A549 (cell line): ENCODE measurements around the gene EIF3L. TPM values are rescaled to one million over a fixed set of nuclear protein-coding genes. Genes with fewer than 3 reads are reported as not detected.

ENCODE experiments used
- ATAC-seq, 2 experiments: fragments of 200-7000 bp in 1 of 2; fragments of >200 bp in 1 of 2; cut with Nextera tagmentation in 1 of 2; cut with Tn5 transposase in 1 of 2; 3 replicates each; pipeline versions ENCODE4 v1.8.0 to v1.9.1; 2018 to 2020; ENCODE audit warnings: mild to moderate bottlenecking in 1 of 2, moderate library complexity in 1 of 2
- CTCF ChIA-PET: fragments of 300-600 bp; sonication (Branson Sonifier 250); formaldehyde crosslinking; extraction: SDS; loops from one replicate; lab custom pipeline; 2021; ENCODE audit warnings: antibody characterized with exemption, inconsistent platforms; lab: Yijun Ruan, JAX
- POLR2A ChIA-PET: fragments of 350-600 bp; formaldehyde crosslinking; extraction: SDS; loops from one replicate; lab custom pipeline; 2021; ENCODE audit warnings: antibody characterized with exemption, inconsistent platforms; lab: Yijun Ruan, JAX
- DNase-seq, 2 experiments: peaks; one replicate each; pipeline versions ENCODE4 v3.0.0 to v3.0.0-alpha.2; 2011 to 2016; ENCODE audit warnings: low read depth in 1 of 2, low spot score in 1 of 2
- FAIRE-seq: peaks from 2 replicates; lab custom pipeline; 2011; peaks lifted over from hg19 to GRCh38; lab: Jason Lieb, UNC
- H3K27ac ChIP-seq, 2 experiments: fragments of >200 bp; sonication (Bioruptor Twin); formaldehyde crosslinking; 3 replicates each; pipeline ENCODE4 v1.5.1; 2016 to 2017
- H3K4me1 ChIP-seq: fragments of >200 bp; sonication (Bioruptor Twin); formaldehyde crosslinking; 3 replicates; pipeline ENCODE4 v1.6.1; 2016
- H3K4me2 ChIP-seq: fragments of >200 bp; sonication (Bioruptor Twin); formaldehyde crosslinking; 3 replicates; pipeline ENCODE4 v1.6.1; 2016
- H3K4me3 ChIP-seq: fragments of >200 bp; sonication (Bioruptor Twin); formaldehyde crosslinking; 3 replicates; pipeline ENCODE4 v1.5.1; 2016
- H3K9me3 ChIP-seq: fragments of >200 bp; sonication (Bioruptor Twin); formaldehyde crosslinking; 3 replicates; pipeline ENCODE4 v1.6.1; 2016
- CBX8 ChIP-seq: fragments of 200-600 bp; sonication (generic); IDR thresholded peaks from 2 replicates; pipeline ENCODE4 v1.6.1; 2016
- CHD4 ChIP-seq: fragments of 200-600 bp; sonication (generic); IDR thresholded peaks from 2 replicates; pipeline ENCODE4 v1.6.1; 2016; ENCODE audit warnings: antibody characterized with exemption, mild to moderate bottlenecking, borderline replicate concordance
- EP300 ChIP-seq, 2 experiments: fragments of >200 bp; sonication (Bioruptor Twin); formaldehyde crosslinking; IDR thresholded peaks; 2 replicates in 1 of 2; 3 replicates in 1 of 2; pipeline ENCODE4 v1.6.1; 2016 to 2017
- GATA3 ChIP-seq: IDR thresholded peaks from 2 replicates; pipeline ENCODE4 v1.6.1; 2012; ENCODE audit warnings: borderline replicate concordance
- HDAC2 ChIP-seq: fragments of 200-600 bp; sonication (generic); IDR thresholded peaks from 2 replicates; pipeline ENCODE4 v1.6.1; 2016
- HMGXB4 ChIP-seq: fragments of 250-450 bp; sonication (Bioruptor Pico); IDR thresholded peaks from 2 replicates; pipeline ENCODE4 v1.5.0; 2021; ENCODE audit warnings: mild to moderate bottlenecking, moderate library complexity, borderline replicate concordance
- HOXB13 ChIP-seq: fragments of 250-450 bp; sonication (Bioruptor Pico); IDR thresholded peaks from 2 replicates; pipeline ENCODE4 v1.5.0; 2020; ENCODE audit warnings: low read depth, mild to moderate bottlenecking, moderate library complexity
- JUN ChIP-seq, 2 experiments: fragments of >200 bp; sonication (Bioruptor Twin); formaldehyde crosslinking; IDR thresholded peaks; 2 replicates in 1 of 2; 3 replicates in 1 of 2; pipeline ENCODE4 v1.6.1; 2016 to 2017
- JUNB ChIP-seq: fragments of >200 bp; sonication (Bioruptor Twin); formaldehyde crosslinking; IDR thresholded peaks from 2 replicates; pipeline ENCODE4 v1.6.1; 2016
- NFE2L2 ChIP-seq: fragments of 150-350 bp; conservative IDR thresholded peaks from 2 replicates; pipeline ENCODE4 v1.6.1; 2014; ENCODE audit warnings: low read length
- NPAS2 ChIP-seq: fragments of 250-450 bp; sonication (Bioruptor Pico); IDR thresholded peaks from 2 replicates; pipeline ENCODE4 v1.8.0; 2022; ENCODE audit warnings: mild to moderate bottlenecking, moderate library complexity, borderline replicate concordance
- POLR2A ChIP-seq: IDR thresholded peaks from 2 replicates; pipeline ENCODE4 v1.6.1; 2012; ENCODE audit warnings: mild to moderate bottlenecking, low read length
- RAD21 ChIP-seq, 2 experiments: fragments of >200 bp in 1 of 2; sonication (Bioruptor Twin) in 1 of 2; formaldehyde crosslinking in 1 of 2; IDR thresholded peaks in 1 of 2; conservative IDR thresholded peaks in 1 of 2; 2 replicates in 1 of 2; 3 replicates in 1 of 2; pipeline ENCODE4 v1.6.1; 2012 to 2018; ENCODE audit warnings: inconsistent platforms in 1 of 2
- REST ChIP-seq: fragments of 200-600 bp; sonication (generic); IDR thresholded peaks from 2 replicates; pipeline ENCODE4 v1.6.1; 2016; ENCODE audit warnings: antibody characterized with exemption, mild to moderate bottlenecking, moderate library complexity
- RNF2 ChIP-seq: fragments of 200-600 bp; sonication (generic); IDR thresholded peaks from 2 replicates; pipeline ENCODE4 v1.6.1; 2016; ENCODE audit warnings: low read depth, mild to moderate bottlenecking, antibody characterized with exemption, moderate library complexity, borderline replicate concordance
- ZNF302 ChIP-seq: fragments of 250-450 bp; sonication (Bioruptor Pico); IDR thresholded peaks from 2 replicates; pipeline ENCODE4 v1.9.0; 2021; ENCODE audit warnings: inconsistent platforms, mild to moderate bottlenecking, moderate library complexity
- WGBS: methylation state at CpG from one replicate; pipeline ENCODE4 v1.1.6; 2017; ENCODE audit errors: missing lambda C conversion rate; 5-methylcytosine and 5-hydroxymethylcytosine counted together
- polyA plus RNA-seq, 4 experiments: library from polyadenylated mRNA; depleted of rRNA in 3 of 4; stranded (reverse); fragments of >200 nt; fragmentation: RNase III in 1 of 4; extraction: RNeasy Plus Mini Kit Qiagen cat#74134 plus additional on column Dnase treatment in 1 of 4; gene quantifications; 2 replicates in 3 of 4; 3 replicates in 1 of 4; pipeline ENCODE4 v1.2.3, GENCODE V29; 2011 to 2017
- TF ChIP-seq, protein P1 (sequence below): fragments of >200 bp; sonication (Bioruptor Twin); formaldehyde crosslinking; IDR thresholded peaks from 3 replicates; pipeline ENCODE4 v1.5.1; 2016

EIF3L gene
- polyA plus RNA-seq, 2 of the 4 experiments (the other 2 are of a cell fraction), result 218 to 423 TPM

DNA sequence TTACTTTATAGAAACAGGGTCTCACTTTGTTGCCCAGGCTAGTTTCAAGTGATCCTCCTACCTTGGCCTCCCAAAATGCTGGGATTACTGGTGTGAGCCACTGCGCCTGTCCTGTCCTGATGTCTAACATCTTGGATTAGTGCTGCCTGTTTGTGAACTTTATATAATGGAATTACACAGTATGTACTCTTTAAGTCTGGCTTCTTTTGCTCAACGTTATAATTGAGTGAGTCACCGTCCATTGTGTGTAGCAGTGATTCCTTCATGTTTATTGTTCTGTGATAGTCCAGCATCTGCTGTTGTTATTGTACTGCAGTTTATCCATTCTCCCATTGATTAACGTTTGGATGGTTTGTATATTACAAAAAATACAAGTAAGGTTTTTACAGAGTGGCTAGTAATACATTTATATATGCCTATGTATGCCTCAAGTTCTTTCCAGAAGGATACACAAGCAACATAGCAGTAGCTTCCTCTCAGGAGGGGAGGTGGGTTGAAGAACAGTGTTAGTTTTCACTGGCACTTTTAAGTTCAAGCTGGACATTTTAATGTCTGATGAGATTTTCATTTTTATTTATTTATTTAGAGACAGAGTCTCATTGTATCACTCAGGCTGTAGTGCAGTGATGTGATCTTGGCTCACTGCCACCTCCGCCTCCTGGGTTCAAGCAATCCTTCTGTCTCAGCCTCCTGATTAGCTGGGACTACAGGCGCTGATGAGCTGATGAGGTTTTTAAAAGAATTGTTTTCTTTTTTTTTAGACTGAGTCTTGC is 31.6 kb downstream of the EIF3L start:
- H3K4me3 ChIP-seq, result no peak overlapping the region
- no peak overlapping the region for H3K27ac ChIP-seq
- POLR2A ChIA-PET, result no interaction called here
- CTCF ChIA-PET, result interaction anchor here (0.7 to 2.9 kb wide), 4 partner anchors 9 to 51 kb away, joined by 3 to 13 read pairs (median 4); no protein-coding TSS in a partner anchor
- DNase-seq (no peak), ATAC-seq (no peak), FAIRE-seq (no peak)
- 61% methylated on average over 6 of the region's 6 CpGs for WGBS
- H3K9me3 ChIP-seq, result no peaks in the 10 kb centered on the region
- no peaks in the 10 kb centered on the region for H3K4me1 ChIP-seq
- TF ChIP-seq CHD4 (no peak), JUNB (no peak), REST (no peak), POLR2A (no peak)
- no peak overlapping the region for H3K4me2 ChIP-seq

DNA sequence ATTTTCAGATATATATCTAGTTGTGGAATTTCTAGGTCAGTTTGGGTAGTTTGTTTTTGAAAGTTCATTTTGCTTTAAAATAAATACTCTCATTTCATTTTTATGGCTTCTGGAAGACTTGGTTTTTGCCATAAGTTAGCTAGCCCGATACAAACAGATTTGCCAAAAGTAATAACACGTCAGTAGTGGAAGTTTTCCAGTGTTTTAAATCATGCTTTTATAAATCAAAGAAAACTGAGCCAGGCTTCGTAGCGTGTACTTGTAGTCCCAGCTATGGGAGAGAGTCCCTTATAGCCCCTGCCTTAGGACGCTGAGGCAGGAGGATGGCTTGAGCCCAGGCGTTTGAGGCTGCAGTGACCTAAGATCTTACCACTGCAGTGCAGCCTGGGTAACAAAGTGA is 35.2 kb downstream of the EIF3L start:
- no peak overlapping the region for H3K4me2 ChIP-seq
- TF ChIP-seq HOXB13, result no peak
- TF ChIP-seq ZNF302 (CRISPR knock-in tag), result no peak
- no peak for TF ChIP-seq JUN (IDR thresholded peaks at IDR 0.05)
- no peak for TF ChIP-seq NFE2L2
- no peak for TF ChIP-seq RNF2
- TF ChIP-seq JUNB, result no peak
- TF ChIP-seq CBX8, result no peak
- no peak for TF ChIP-seq HMGXB4
- TF ChIP-seq HDAC2, result no peak
- no peak for TF ChIP-seq GATA3
- TF ChIP-seq NPAS2 (CRISPR knock-in tag), result no peak
- H3K4me1 ChIP-seq, result no peaks in the 10 kb centered on the region
- no peak overlapping the region for H3K27ac ChIP-seq
- no peak for FAIRE-seq
- ChIA-PET CTCF (interaction anchor here (0.8 to 1.8 kb wide), 3 partner anchors 21 to 48 kb away, joined by 3 to 5 read pairs (median 3); no protein-coding TSS in a partner anchor), POLR2A (no interaction called here)
- ATAC-seq, result no peak
- no peaks in the 10 kb centered on the region for H3K9me3 ChIP-seq
- 88% methylated on average over 6 of the region's 6 CpGs for WGBS
- DNase-seq, result no peak
- no peak overlapping the region for H3K4me3 ChIP-seq

DNA sequence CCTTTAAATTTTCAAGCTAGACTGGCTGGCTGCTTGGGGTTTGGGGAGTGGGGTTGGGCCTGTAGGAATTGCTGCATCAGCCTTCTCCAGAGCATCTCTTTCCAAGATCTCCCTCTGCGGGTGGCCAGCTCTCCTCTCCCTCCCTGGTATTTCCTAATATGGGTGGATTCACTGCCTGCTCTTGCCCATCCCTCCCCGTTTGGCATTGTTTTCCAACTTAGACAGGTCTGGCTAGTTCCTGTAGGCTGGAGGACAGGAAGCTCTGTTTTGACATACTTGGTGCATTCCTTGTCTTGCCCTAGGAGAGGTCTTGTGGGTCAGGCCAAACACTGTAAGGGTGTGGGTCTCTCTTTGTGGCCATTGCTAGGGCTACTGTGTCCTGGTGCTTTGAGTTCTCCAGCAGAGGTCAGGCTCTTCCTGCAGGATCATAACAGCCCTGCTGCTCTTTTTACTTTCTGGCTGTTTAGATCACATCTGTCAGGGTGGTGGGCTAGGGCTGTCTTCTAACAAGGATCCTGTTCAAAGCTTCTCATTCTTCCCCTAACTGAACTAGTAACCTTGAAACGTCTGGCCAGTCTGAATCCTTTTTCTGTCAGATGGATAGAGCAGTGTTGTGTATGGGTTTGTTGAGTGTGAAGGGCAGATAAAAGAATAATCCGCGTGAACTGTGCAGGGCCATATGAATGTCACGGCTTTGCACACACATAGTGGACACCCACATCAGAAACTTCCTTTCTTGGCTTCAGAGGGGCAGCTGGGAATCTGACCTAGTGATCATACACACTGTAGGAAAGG is 38.6 kb downstream of the EIF3L start:
- ATAC-seq, result peak; percentile 71 to 83; a peak in 3 of 6 replicates
- DNase-seq, result peak in 1 of 2 experiments; percentile 36
- 71% methylated on average over 6 of the region's 6 CpGs for WGBS
- Histone ChIP-seq H3K4me3 (no peak overlapping the region), H3K4me1 (no peaks in the 10 kb centered on the region), H3K4me2 (no peak overlapping the region), H3K9me3 (no peaks in the 10 kb centered on the region), H3K27ac (no peak overlapping the region)
- POLR2A ChIA-PET, result no interaction called here
- TF ChIP-seq, protein P1, sequence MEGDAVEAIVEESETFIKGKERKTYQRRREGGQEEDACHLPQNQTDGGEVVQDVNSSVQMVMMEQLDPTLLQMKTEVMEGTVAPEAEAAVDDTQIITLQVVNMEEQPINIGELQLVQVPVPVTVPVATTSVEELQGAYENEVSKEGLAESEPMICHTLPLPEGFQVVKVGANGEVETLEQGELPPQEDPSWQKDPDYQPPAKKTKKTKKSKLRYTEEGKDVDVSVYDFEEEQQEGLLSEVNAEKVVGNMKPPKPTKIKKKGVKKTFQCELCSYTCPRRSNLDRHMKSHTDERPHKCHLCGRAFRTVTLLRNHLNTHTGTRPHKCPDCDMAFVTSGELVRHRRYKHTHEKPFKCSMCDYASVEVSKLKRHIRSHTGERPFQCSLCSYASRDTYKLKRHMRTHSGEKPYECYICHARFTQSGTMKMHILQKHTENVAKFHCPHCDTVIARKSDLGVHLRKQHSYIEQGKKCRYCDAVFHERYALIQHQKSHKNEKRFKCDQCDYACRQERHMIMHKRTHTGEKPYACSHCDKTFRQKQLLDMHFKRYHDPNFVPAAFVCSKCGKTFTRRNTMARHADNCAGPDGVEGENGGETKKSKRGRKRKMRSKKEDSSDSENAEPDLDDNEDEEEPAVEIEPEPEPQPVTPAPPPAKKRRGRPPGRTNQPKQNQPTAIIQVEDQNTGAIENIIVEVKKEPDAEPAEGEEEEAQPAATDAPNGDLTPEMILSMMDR, result peak; percentile 20; the same call in 1 of the 3 replicates
- TF ChIP-seq EP300 (IDR thresholded peaks at IDR 0.05) (no peak), ZNF302 (CRISPR knock-in tag) (no peak), RAD21 (conservative IDR thresholded peaks at IDR 0.05 in 1 of 2, IDR thresholded peaks at IDR 0.05 in 1 of 2) (peak; percentile 12 to 21; a peak in 1 of 5 replicates)
- FAIRE-seq, result no peak
- CTCF ChIA-PET, result interaction anchor here (0.6 to 3.4 kb wide), 13 partner anchors 8 to 69 kb away, joined by 3 to 15 read pairs (median 5); partner anchors contain the start of gene MICALL1
